HL-60 (cell line): Measurements from ENCODE around the gene GLT8D1.

Experiments used
- DNase-seq, 2 experiments: peaks; one replicate each; pipeline ENCODE4 v3.0.0-alpha.2; 2010 to 2020; ENCODE audit warnings: low read depth in 1 of 2, low spot score in 1 of 2
- H3K27ac ChIP-seq: fragments of 250-450 bp; sonication (Bioruptor Pico); replicated peaks from 2 replicates; pipeline ENCODE4 v1.5.1; 2020; ENCODE audit warnings: mild to moderate bottlenecking, moderate library complexity
- H3K27me3 ChIP-seq: fragments of 250-450 bp; sonication (Bioruptor Pico); 2 replicates; pipeline ENCODE4 v1.5.1; 2021; ENCODE audit warnings: mild to moderate bottlenecking, moderate library complexity; ENCODE audit not compliant: insufficient read depth, poor library complexity, severe bottlenecking
- H3K4me3 ChIP-seq: replicated peaks from 2 replicates; pipeline ENCODE4 v1.5.1; 2011; ENCODE audit warnings: mild to moderate bottlenecking, control low read depth, low read length; ENCODE audit not compliant: insufficient read depth
- CTCF ChIP-seq: IDR thresholded peaks from one replicate; pipeline ENCODE4 v1.5.1; 2011; ENCODE audit warnings: low read length, control low read depth, inconsistent platforms; ENCODE audit not compliant: insufficient read depth
- GABPA ChIP-seq: IDR thresholded peaks from 2 replicates; pipeline ENCODE4 v1.6.1; 2012; ENCODE audit warnings: low read depth
- POLR2AphosphoS5 ChIP-seq: IDR thresholded peaks from 2 replicates; pipeline ENCODE4 v1.6.1; 2012; ENCODE audit warnings: low read depth
- SPI1 ChIP-seq: IDR thresholded peaks from 2 replicates; pipeline ENCODE4 v1.6.1; 2012; ENCODE audit warnings: low read depth, mild to moderate bottlenecking, borderline replicate concordance
- TF ChIP-seq, protein P1 (sequence below): IDR thresholded peaks from 2 replicates; pipeline ENCODE4 v1.6.1; 2012; ENCODE audit warnings: low read depth; ENCODE audit not compliant: insufficient replicate concordance

GLT8D1 gene

DNA sequence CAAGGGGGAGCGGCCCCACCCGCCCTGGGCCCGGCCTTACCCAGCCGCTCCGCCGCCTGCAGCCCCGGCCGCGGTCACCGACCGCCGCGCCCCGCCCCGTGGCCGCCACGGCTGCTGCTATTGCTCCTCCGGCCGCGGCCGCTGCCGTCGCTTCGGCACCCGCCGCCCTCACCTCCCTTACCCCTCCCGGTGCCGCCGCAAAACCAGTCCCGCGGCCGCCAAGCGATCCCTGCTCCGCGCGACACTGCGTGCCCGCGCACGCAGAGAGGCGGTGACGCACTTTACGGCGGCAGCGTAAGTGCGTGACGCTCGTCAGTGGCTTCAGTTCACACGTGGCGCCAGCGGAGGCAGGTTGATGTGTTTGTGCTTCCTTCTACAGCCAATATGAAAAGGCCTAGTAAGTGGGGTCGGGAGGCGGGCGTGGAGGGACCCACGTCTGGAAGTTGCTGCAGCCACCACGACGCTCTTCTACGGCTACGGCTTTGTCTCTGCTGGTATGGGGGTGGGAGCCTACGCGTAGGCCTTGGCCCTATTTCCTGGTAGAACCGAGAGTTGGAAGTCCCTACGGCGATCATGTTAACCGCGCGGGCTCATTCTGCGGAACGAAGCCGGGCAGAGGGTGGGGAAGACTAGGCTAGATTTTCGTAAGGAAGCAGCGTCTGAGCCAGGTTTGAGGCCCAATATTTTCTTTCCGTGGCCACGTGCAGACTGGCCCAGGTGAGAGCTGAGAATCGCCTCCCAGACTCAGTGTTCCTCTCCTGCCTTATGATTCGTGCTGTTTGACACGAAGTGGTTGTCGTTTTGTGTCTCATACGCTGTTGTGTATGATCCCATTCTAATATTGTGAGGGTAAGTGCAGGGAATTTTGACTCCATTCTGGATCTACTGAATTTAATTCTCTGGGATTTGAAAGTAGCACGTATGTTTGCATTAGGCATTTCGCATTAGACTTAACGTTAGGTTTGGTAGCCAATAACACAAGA, 19.6 kb downstream of the GLT8D1 start, which contains the start of the genes GNL3 and PBRM1:
GNL3 (plus strand) TSS at position 324 of the 983 bp plus-strand sequence; CDS start at position 385, 61 bp downstream.
PBRM1 (minus strand) TSS at position 205 of the 983 bp plus-strand sequence.
- peak within 1 kb of the TSS; percentile 69 for H3K4me3 ChIP-seq
- H3K27me3 ChIP-seq, result no peaks in the 10 kb centered on the region
- H3K27ac ChIP-seq, result peak within 1 kb of the TSS; percentile 88
- peak; percentile 93 to 95 for DNase-seq
- no peak for TF ChIP-seq SPI1
- TF ChIP-seq, protein P1, sequence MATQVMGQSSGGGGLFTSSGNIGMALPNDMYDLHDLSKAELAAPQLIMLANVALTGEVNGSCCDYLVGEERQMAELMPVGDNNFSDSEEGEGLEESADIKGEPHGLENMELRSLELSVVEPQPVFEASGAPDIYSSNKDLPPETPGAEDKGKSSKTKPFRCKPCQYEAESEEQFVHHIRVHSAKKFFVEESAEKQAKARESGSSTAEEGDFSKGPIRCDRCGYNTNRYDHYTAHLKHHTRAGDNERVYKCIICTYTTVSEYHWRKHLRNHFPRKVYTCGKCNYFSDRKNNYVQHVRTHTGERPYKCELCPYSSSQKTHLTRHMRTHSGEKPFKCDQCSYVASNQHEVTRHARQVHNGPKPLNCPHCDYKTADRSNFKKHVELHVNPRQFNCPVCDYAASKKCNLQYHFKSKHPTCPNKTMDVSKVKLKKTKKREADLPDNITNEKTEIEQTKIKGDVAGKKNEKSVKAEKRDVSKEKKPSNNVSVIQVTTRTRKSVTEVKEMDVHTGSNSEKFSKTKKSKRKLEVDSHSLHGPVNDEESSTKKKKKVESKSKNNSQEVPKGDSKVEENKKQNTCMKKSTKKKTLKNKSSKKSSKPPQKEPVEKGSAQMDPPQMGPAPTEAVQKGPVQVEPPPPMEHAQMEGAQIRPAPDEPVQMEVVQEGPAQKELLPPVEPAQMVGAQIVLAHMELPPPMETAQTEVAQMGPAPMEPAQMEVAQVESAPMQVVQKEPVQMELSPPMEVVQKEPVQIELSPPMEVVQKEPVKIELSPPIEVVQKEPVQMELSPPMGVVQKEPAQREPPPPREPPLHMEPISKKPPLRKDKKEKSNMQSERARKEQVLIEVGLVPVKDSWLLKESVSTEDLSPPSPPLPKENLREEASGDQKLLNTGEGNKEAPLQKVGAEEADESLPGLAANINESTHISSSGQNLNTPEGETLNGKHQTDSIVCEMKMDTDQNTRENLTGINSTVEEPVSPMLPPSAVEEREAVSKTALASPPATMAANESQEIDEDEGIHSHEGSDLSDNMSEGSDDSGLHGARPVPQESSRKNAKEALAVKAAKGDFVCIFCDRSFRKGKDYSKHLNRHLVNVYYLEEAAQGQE, result peak; percentile 75
- no peak for TF ChIP-seq CTCF
- TF ChIP-seq POLR2AphosphoS5, result peak; percentile 93

DNA sequence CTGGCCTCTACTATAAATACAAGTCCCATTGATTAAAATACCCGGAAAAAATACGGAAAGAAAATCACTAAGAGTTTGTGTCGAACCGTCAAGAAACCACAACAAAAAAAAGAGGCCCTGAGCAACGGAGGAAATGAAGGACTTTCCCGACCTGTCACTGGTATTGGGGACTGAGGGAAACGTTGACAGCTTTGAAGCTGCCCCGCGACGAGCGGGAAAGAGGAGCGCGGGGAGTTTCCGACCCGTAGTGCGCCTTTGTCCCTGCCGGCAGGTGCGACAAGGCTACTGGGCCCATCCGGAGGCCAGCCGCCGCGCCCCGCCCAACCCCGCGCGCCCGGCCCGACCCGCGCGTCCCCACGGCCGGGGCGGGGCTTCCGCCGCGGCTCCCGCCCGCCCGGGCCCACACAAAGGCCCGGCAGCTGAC, 20.3 kb downstream of the GLT8D1 start:
- peak; percentile 57 to 78 for DNase-seq

DNA sequence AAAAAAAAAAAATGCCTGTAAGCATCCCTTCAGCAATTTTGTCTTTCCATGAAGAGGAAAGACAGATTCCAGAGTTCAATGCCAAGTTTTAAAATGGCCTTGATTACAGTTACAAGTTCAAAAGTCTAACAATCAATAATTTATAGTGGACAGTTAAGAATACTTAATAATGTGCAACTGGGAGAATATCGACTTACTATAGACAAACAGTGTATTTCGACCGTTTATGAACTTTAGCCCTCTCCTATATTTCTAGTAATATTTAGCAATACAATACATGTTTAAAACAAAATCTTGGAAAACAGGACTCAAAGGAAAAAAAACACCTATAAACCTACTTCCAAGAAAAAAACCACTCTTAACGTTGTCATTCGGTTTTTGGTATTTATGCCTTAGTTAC, 21.4 kb downstream of the GLT8D1 start:
- no peaks in the 10 kb centered on the region for H3K27me3 ChIP-seq
- peak overlapping the region; percentile 57; the same call in 1 of the 2 replicates for H3K4me3 ChIP-seq
- TF ChIP-seq SPI1 (no peak), GABPA (no peak), POLR2AphosphoS5 (no peak), CTCF (no peak)
- TF ChIP-seq, protein P1, result no peak
- DNase-seq, result no peak
- peak overlapping the region; percentile 87 for H3K27ac ChIP-seq

More for the DNA sequence above, 20.3 kb downstream of the GLT8D1 start:
- peak overlapping the region; percentile 87 for H3K27ac ChIP-seq
- peak overlapping the region; percentile 57 for H3K4me3 ChIP-seq
- no peaks in the 10 kb centered on the region for H3K27me3 ChIP-seq
- TF ChIP-seq GABPA, result peak; percentile 24; the same call in 1 of the 2 replicates
- TF ChIP-seq SPI1, result no peak

- H3K4me3 ChIP-seq, result no peak overlapping the region
- no peaks in the 10 kb centered on the region for H3K27me3 ChIP-seq
- no peak overlapping the region for H3K27ac ChIP-seq
- peak in 1 of 2 experiments; percentile 20 for DNase-seq
- no peak for TF ChIP-seq GABPA
- TF ChIP-seq POLR2AphosphoS5, result no peak
- TF ChIP-seq, protein P1, result no peak
- TF ChIP-seq CTCF, result no peak
- no peak for TF ChIP-seq SPI1
Measured at GRCh38 chr3:52683611-52684010, 22.0 kb downstream of the GLT8D1 start.
